ENCODE data around the gene PDE5A.

PDE5A gene

DNA sequence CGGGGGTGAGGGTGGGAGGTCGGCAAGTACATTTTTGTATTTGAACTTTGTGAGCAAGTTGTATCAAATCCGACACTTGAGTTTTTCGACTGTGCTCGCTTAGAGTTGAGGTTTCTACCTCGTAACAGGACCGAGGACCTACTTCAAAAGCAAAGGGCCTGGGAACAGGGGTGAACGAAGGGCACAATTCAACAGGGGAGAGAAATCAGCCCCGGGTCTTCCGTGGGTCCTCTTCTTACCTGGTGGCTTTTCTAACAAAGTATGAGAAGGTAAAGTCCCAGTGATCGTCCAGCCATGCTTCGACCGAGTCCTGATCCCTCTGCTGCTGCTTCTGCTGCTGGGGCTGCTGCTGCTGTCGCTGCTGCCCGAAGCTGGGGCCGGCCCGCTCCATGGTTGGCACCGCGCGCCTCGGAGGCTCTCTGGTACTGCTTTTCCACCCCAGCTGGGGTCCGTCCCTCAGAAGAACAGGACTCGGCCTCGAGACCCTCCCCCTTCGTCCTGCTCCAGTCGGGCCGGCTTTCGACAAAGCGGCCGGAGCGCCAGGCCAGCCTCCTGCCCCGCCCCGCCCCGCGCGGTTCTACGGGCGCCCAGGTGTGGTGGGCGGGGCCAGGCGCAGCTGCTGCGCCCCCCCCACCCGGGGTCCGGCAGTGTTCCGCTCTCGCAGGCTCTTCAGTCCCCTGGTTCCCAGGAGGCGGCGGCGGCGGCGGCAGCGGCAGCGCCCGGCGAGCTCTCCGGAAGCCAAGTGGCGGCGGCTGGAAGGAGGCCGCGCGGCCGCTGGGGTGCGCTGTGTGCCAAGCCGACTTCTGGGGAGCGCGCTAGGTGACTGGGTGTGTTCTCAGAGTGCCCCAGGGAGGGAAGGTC is at the start of gene PDE5A:
PDE5A (minus strand) TSS at position 524 of the 861 bp plus-strand sequence; CDS start at position 391, 133 bp downstream.
- Histone ChIP-seq H3K36me3 (no peaks in the 10 kb centered on the region), H3K4me3 (ENCODE audit: low read depth, low read length) (peak within 1 kb of the TSS; percentile 72), H3K27me3 (ENCODE audit: insufficient read depth, low read depth, severe bottlenecking) (no peaks in the 10 kb centered on the region), H3K9me3 (ENCODE audit: severe bottlenecking) (no peaks in the 10 kb centered on the region), H3K27ac (no peak within 1 kb of the TSS)
- TF ChIP-seq, protein P1, sequence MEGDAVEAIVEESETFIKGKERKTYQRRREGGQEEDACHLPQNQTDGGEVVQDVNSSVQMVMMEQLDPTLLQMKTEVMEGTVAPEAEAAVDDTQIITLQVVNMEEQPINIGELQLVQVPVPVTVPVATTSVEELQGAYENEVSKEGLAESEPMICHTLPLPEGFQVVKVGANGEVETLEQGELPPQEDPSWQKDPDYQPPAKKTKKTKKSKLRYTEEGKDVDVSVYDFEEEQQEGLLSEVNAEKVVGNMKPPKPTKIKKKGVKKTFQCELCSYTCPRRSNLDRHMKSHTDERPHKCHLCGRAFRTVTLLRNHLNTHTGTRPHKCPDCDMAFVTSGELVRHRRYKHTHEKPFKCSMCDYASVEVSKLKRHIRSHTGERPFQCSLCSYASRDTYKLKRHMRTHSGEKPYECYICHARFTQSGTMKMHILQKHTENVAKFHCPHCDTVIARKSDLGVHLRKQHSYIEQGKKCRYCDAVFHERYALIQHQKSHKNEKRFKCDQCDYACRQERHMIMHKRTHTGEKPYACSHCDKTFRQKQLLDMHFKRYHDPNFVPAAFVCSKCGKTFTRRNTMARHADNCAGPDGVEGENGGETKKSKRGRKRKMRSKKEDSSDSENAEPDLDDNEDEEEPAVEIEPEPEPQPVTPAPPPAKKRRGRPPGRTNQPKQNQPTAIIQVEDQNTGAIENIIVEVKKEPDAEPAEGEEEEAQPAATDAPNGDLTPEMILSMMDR (IDR thresholded peaks at IDR 0.05; ENCODE audit: low read depth, low read length) = peak; percentile 85
- peak; percentile 89 for DNase-seq

DNA sequence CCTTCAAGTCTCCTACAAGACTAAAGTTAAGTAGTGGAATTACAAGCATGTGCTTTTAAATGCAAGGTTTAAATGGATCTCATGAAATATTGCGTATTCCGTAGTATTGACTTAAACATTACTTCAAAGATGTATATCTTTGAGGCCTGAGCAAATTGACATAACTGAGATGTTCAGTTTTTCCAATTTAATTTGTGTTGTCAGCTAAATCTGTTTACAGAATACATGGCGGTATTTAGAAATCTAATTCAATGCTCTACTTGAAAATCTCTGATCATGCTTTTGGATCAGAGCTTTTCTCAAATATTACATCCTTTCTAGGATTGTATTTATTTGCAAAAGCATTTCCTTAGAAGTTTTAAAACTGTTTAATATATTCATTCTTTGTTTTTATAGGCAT is 47.5 kb upstream of the PDE5A start:
- Histone ChIP-seq H3K36me3 (no peaks in the 10 kb centered on the region), H3K27me3 (ENCODE audit: insufficient read depth, low read depth, severe bottlenecking) (no peaks in the 10 kb centered on the region), H3K9me3 (ENCODE audit: severe bottlenecking) (no peaks in the 10 kb centered on the region), H3K27ac (no peak overlapping the region), H3K4me3 (ENCODE audit: low read depth, low read length) (no peak overlapping the region)
- no peak for DNase-seq
- TF ChIP-seq, protein P1 (IDR thresholded peaks at IDR 0.05; ENCODE audit: low read depth, low read length) = no peak

GRCh38 chr4:119675391-119675790 is 46.8 kb upstream of the PDE5A start:
- H3K9me3 ChIP-seq (ENCODE audit: severe bottlenecking) = no peaks in the 10 kb centered on the region
- no peak for DNase-seq
- TF ChIP-seq, protein P1 (IDR thresholded peaks at IDR 0.05; ENCODE audit: low read depth, low read length) = no peak
- no peak overlapping the region for H3K27ac ChIP-seq
- H3K36me3 ChIP-seq = no peaks in the 10 kb centered on the region
- H3K27me3 ChIP-seq (ENCODE audit: insufficient read depth, low read depth, severe bottlenecking) = no peaks in the 10 kb centered on the region
- H3K4me3 ChIP-seq (ENCODE audit: low read depth, low read length) = no peak overlapping the region

- TF ChIP-seq, protein P1 (IDR thresholded peaks at IDR 0.05; ENCODE audit: low read depth, low read length) = no peak
- Histone ChIP-seq H3K27ac (no peak overlapping the region), H3K27me3 (ENCODE audit: insufficient read depth, low read depth, severe bottlenecking) (no peaks in the 10 kb centered on the region), H3K9me3 (ENCODE audit: severe bottlenecking) (no peaks in the 10 kb centered on the region), H3K4me3 (ENCODE audit: low read depth, low read length) (no peak overlapping the region), H3K36me3 (no peaks in the 10 kb centered on the region)
- no peak for DNase-seq
These were observed 44.3 kb upstream of the PDE5A start for GRCh38 chr4:119672938-119673337.

DNA sequence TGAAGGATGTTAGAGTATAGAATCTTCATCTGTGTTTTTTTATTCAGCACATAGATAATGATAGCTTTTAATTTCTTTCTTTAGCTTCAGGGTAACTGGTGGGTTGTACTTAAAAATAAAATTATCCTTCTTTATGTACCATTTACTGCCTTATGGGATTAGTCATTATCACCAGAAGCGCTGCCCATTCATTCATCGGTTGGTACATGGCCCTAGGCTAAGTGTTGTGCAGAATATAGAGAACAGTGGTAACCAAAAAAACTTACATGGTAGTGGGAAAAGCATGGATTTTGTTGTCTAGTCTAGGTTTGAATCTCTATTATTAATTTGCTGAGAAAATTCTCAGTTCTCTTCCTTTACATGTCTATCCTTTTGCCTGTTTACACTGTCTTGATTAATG is 43.5 kb upstream of the PDE5A start:
- no peaks in the 10 kb centered on the region for H3K9me3 ChIP-seq (ENCODE audit: severe bottlenecking)
- DNase-seq = no peak
- no peaks in the 10 kb centered on the region for H3K27me3 ChIP-seq (ENCODE audit: insufficient read depth, low read depth, severe bottlenecking)
- TF ChIP-seq, protein P1 (IDR thresholded peaks at IDR 0.05; ENCODE audit: low read depth, low read length) = no peak
- H3K4me3 ChIP-seq (ENCODE audit: low read depth, low read length) = no peak overlapping the region
- H3K27ac ChIP-seq = no peak overlapping the region
- H3K36me3 ChIP-seq = no peaks in the 10 kb centered on the region
